ENCODE data around the gene RGPD6. TPM values are rescaled to one million over a fixed set of nuclear protein-coding genes. Genes with fewer than 3 reads are reported as not detected.

The RGPD6 gene
- total and polyA plus RNA-seq, 2 experiments from 2014 or later = 11.6 to 22.6 TPM

Small RNA genes within 50 kb of the gene (small RNA-seq; reads per million reads assigned to genes)
- not detected for gene AC108938.1 (ENCODE audit: low read depth, low replicate concordance)

Other genes with a start within 250 kb of the RGPD6 start
- 1.0 TPM in 1 of 2 replicates, not detected in the other for gene LIMS4, start 104.4 kb downstream of the RGPD6 start, total RNA-seq (2014; rRNA removed; shearing (Covaris generic))
- 1.8 and 2.0 TPM in 2 replicates for gene LIMS4, start 104.4 kb downstream of the RGPD6 start, polyA plus RNA-seq (2016; fragmentation: Nextera tagmentation; extraction: Ambion mirVana)
- 16.3 and 21.3 TPM in 2 replicates for gene BUB1, start 100.8 kb upstream of the RGPD6 start, total RNA-seq (2014; rRNA removed; shearing (Covaris generic))
- gene BUB1, start 100.8 kb upstream of the RGPD6 start, polyA plus RNA-seq (2016; fragmentation: Nextera tagmentation; extraction: Ambion mirVana) = 13.0 and 14.0 TPM in 2 replicates
- gene ACOXL, start 155.4 kb upstream of the RGPD6 start, total RNA-seq (2014; rRNA removed; shearing (Covaris generic)) = not detected in 2 replicates
- gene ACOXL, start 155.4 kb upstream of the RGPD6 start, polyA plus RNA-seq (2016; fragmentation: Nextera tagmentation; extraction: Ambion mirVana) = not detected in 2 replicates